ENCODE measurements around the gene G6PD.
"Not testable (repeated sequence)": the region's sequence is repeated elsewhere in the genome, so short reads cannot be mapped to it uniquely, and the experiment has no call there.

The G6PD gene

DNA sequence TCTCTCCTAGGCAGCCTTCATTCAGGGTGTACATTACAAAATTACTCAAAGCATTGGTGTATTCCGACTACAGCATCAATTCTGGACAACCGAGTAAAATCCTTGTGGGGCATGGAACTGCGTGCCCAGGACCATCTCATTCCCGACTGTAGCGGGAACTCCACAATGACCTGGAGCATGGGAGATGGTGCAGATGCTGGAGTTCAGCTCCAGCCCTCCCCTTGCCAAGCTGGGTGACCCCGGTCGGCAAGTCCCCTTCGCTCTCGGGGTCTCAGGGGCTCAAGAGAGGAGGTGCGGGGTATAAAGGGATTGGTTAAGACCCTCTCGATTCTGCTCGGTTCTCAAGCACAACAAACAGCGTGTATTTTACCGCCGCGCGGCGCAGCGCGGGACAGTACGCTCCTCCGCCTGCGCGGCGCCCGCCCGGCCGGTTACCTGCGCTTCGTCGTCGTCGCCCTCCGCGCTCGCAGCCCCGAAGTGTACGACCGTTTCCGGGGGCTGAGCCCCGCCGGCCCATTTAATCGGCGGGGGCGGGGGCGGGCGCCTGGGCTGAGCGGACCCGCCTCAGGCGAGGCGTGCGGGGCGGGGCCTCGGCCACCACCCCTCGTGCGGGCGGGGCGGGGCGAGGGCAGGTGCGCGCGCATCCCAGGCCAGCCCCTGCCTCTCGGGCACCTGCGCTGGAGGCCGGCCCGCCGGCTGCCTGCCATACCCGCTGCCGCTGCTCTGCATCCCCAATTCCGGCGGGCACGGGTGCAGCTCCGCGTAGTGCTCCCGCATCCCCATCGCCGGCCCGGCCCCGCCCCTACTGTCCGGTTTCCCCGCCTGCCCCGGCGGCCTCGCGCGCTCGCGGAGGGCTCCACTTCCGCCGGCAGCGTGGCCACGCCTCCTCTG, at the start of gene G6PD:
G6PD (minus strand) TSS at position 493 of the 891 bp plus-strand sequence. CDS start 691 bp downstream, outside the sequence.
- DNase-seq = peak; percentile 75

DNA sequence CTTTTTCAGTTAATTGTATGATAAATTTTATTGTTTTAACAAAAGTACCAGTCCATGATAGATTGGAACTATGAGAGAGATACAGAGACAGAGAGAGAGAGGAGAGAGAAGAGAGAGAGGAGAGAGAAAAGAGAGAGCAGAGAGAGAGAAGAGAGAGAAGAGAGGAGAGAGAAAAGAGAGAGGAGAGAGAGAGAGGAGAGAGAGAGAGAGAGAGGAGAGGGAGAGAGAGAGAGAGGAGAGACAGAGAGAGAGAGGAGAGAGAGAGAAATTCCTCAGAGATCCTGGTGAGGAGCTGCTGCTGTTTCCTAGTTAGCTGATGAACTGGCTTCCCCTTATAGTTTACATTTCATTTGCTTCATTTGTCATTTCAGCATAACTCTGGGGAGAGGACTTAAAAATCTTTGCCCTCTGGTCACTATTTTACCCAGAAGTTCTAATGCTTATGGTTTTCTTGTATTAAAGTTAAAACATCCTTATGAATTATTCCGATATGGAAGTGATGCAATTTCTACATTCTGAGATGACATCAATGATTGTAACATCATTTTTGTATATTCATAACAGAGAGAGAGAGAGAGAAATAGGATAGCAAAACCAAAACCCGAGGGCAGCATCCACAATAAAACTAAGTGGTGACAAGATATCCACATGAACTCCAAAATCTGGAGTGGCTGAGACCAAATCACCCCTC, 49.1 kb upstream of the G6PD start:
- no peak for DNase-seq

DNA sequence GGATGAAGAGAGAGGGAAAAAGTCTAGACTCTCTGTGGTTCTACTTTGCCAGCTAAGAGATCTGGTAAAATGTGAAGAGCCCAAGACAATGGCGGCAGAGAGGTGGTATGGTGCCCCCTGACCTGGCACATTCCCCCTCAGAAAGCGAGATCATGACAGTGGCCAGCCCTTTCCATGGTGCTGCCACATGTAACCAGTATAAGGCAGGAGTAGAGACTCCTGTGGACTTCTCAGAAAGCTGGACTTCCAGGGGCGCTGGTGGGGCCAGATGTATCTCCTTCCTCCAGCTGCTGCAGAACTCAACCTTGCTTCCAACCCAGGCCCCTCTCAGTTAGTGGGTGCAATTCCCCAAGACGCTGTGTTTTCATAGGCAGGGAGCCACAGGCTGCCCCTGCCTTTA, 47.8 kb upstream of the G6PD start:
- DNase-seq = no peak

DNA sequence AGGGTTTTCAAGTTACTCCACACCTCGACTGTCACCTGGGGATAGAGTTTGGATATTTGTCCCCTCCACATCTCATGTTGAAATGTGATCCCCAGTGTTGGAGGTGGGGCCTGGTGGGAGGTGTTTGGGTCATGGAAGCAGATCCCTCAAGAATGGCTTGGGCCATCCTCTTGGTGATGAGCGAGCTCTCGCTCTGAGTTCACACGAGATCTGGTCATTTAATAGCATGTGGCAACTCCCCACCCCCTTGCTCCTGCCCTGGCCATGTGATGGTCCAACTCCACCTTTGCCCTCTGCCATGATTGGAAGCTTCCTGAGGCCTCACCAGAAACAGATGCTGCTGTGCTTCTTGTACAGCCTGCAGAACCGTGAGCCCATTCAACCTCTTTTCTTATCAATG, 46.6 kb upstream of the G6PD start:
- no peak for DNase-seq

DNA sequence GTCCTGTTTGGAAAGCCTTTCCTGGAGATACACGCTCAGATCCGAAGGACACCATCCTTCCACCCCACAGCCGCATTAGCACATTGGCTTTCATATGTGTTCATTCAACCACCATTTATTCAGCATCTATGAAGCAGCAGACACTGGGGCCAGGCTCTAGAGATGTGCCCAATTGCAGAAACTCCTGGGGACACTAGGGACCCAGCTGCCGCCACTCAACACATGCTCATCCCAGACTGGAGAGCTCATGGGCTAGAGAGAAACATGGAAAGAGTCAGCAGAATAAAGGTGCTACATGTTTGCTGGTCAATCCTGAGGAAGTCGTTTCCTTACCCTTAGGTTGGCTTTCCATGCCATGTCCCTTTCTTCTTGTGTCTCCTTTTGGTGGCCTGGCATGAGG, 45.9 kb upstream of the G6PD start:
- no peak for DNase-seq

- DNase-seq = not testable (repeated sequence)
These were observed 43.8 kb upstream of the G6PD start for GRCh38 chrX:154590415-154590814.

- DNase-seq = not testable (repeated sequence)
These were observed 38.0 kb upstream of the G6PD start, which contains the start of gene CTAG1A for GRCh38 chrX:154584585-154585183. Gene CTAG1A (plus strand): TSS chrX:154585133. CDS start chrX:154585207, 74 bp downstream.

DNA sequence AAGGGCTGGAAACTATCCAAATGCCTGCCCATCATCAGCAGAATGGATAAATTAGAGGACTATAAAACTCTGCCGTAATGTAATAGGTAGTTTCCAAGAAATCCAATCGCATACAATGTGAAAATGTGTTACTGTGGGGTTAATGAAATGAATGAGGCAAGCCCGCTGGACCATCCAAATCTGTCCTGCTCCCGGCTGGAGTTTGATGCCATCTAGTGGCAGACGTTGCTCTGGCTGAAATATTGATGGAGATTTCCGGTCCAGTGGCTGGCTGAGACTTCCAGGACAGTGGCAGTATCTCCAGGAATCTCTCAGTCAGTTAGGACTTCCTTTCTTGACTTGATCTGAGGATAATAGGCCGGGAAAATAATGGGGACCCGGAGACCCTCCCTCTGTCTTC, 36.3 kb upstream of the G6PD start:
- not testable (repeated sequence) for DNase-seq

GRCh38 chrX:154575076-154575475, 28.4 kb upstream of the G6PD start:
- DNase-seq = not testable (repeated sequence)

DNA sequence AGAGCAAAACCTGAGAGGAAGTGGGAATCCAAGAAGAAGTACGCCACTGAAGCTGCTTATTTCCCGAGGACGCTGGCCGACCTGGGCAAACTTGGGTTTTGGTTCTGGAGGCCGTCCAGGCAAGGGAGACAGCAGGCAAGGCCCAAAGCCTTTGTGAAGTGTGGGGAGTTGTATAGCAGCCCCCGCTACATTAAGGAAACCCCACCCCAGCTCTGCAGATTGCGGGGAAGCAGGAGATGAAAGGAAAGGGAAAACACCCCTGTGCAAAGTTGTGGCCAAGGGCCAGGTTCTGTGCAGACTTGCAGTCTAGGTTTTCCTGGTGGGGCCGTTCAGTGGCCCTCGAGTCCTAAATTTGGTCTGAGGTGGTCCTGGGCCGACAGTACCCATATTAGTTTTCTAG, 26.4 kb upstream of the G6PD start:
- not testable (repeated sequence) for DNase-seq

DNA sequence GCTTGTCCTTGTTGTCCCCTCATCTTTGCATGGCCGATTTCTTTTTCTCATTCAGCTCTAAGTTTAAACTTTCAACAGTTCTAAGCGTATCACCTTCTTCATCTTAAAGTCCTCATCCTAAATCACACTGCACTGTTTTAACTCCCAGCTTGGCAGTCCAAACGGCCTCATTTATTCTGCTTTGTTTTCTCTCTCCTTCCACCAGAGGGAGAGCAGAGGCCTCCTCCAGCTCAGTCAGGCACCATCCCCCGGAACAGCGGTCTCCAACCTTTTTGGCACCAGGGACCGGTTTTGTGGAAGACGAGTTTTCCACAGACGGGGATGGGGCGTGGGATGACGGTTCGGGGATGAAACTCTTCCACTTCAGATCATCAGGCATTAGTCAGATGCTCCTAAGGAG, 23.7 kb upstream of the G6PD start:
- DNase-seq = not testable (repeated sequence)

DNA sequence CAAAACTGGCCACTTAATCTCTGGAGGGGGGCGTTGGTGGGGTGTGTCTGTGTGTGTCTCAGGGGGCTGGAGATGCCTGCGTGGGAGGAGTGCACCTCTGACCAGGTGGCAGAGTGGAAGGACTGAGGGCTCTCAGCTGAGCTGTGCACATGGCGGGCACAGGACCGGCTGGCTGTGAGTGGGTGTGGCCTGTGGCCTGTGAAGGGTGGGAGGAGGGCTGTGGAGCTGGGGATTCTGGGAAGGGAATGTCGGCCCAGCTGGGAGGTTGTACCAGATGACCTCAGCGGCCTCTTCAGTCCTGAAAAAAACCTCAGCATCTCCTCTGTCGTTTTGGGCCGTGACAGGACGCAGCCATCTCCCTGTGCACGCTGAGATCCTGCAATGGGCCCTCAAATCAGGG, 15.6 kb upstream of the G6PD start:
- DNase-seq = not testable (repeated sequence)

GRCh38 chrX:154560326-154560725, 13.7 kb upstream of the G6PD start:
- DNase-seq = not testable (repeated sequence)

- not testable (repeated sequence) for DNase-seq
These were observed 12.2 kb upstream of the G6PD start for GRCh38 chrX:154558896-154559295.

DNA sequence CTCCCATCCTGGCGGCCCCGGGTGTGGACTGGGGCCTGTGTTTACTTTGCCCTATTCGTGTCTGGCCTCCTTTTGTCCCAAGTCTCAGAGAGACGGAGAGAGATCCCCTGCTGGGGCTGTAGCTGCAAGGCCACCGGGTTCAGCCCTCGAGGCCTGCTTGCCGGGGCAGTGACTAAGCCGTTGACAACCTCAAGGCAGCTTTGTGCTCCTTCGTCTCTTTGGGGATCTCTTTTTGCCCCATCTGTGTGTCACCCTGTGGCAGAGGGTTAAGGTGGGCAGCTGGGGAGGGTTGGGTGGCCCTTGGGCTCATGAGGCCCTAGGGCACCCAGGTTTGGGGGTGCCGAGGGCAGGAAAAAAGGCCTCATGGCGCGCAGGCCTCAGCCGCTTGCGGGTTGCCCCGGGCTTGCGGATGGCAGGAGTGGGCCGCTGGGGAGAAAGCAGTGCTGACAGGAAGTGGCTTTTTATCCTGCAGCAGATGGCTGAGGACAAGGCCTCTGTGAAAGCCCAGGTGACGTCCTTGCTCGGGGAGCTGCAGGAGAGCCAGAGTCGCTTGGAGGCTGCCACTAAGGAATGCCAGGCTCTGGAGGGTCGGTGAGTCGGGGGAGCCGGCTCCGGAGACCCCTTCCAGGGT, 11.5 kb upstream of the G6PD start:
- not testable (repeated sequence) for DNase-seq

- DNase-seq = not testable (repeated sequence)
These were observed 5.6 kb upstream of the G6PD start for GRCh38 chrX:154552112-154552806.

- no peak for DNase-seq
These were observed 3.1 kb upstream of the G6PD start for GRCh38 chrX:154549766-154550165.

GRCh38 chrX:154548028-154548316, 1.3 kb upstream of the G6PD start:
- DNase-seq = no peak

DNA sequence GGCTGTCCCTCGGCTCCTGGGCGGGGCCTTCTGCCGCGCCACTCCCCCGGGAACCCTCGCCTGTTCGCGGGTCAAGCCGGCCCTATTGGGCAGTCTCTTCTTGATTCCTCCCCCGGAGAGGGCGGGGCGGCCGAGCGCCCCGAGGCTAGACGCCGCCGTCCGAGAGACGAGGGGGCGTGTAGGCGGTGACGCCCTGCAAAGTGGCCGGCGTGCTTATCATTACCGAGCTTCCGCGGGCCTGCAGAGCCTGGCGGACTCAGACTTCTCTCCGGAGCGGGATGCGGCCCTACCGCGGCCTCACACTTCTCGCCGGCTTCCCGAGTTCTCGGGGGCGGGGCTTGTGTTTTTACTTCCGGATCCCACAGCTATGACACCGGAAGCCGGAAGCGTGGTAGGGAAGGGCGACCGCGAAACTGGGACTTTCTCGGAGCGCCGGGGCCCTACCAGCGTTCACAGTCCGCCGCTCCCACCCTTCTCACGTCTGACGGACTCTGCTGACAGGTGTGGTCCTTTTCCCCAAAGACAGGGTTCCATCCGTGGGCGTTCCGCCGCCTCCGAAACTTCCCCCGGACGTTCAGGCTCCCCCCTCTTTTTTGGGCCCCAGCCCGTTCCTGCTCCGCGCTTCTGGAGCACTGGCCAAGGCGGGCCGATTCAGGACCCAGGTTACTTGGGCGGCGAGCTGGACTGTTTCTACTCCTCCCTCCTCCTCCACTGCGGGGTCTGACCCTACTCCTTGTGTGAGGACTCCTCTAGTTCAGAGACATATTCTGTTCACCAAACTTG, 790 bp upstream of the G6PD start, which contains the start of gene IKBKG:
IKBKG (plus strand) TSS at position 376 of the 783 bp plus-strand sequence. CDS start 4,383 bp downstream, outside the sequence.
- peak; percentile 82 for DNase-seq

DNA sequence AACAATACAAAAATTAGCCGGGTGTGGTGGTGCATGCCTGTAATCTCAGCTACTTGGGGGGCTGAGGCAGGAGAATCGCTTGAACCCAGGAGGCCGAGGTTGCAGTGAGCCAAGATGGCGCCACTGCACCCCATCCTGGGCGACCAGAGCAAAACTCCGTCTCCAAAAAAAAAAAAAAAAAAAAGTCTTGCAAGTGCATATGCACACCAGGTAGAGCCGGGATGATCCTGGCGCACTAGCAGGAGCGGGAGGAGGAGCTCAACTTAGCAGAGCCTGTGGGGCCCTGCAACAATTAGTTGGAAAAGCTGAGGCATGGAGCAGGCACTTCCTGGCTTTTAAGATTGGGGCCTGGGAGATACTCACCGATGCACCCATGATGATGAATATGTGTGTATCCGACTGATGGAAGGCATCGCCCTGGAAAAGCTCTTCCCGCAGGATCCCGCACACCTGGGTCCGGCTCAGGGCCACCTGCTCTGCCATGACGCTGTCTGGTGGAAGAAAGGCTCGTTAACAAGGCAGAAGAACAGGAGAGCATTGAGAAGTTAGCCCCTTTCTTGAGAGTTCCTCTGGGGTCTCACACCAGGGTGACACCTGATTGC, 872 bp downstream of the G6PD start:
- no peak for DNase-seq
